Ovary (tissue), 3 donors: ENCODE results near the gene TBC1D5.

Source experiments
- CTCF ChIP-seq, 3 donors: fragments of 450-650 bp in 2 of 3; fragments of 200-600 bp in 1 of 3; IDR thresholded peaks; one replicate each; pipeline versions ENCODE4 v1.5.1 to v1.8.0; 2016 to 2022; ENCODE audit warnings: antibody characterized with exemption in 3 of 3, mild to moderate bottlenecking in 1 of 3
- EP300 ChIP-seq: sonication (generic); formaldehyde crosslinking; IDR thresholded peaks from one replicate; pipeline ENCODE4 v1.6.1; 2017; ENCODE audit warnings: antibody characterized with exemption
- POLR2A ChIP-seq: fragments of 450-650 bp; IDR thresholded peaks from one replicate; pipeline ENCODE4 v1.6.1; 2017; ENCODE audit warnings: antibody characterized with exemption, mild to moderate bottlenecking, moderate library complexity
- donor health status: DM: no; HTN: no; CAD: no.

- no peak for TF ChIP-seq CTCF (IDR thresholded peaks at IDR 0.05)
- TF ChIP-seq POLR2A = no peak
- TF ChIP-seq EP300 = no peak
These were observed 199.8 kb downstream of the TBC1D5 start for GRCh38 chr3:17542591-17542990.
